ENCODE results near the gene KCNK10.
A peak's percentile ranks its signal among the peaks of the same experiment; 100 is the strongest.

KCNK10 gene

GRCh38 chr14:88212691-88213090, 110.4 kb downstream of the KCNK10 start:
- DNase-seq, result no peak

- DNase-seq, result no peak
Measured at GRCh38 chr14:88210426-88210825, 112.6 kb downstream of the KCNK10 start.

GRCh38 chr14:88209273-88209672, 113.8 kb downstream of the KCNK10 start:
- DNase-seq, result no peak

GRCh38 chr14:88208858-88209257, 114.2 kb downstream of the KCNK10 start:
- DNase-seq, result no peak

GRCh38 chr14:88204221-88204620, 118.8 kb downstream of the KCNK10 start:
- no peak for DNase-seq

- DNase-seq, result no peak
Measured at GRCh38 chr14:88203291-88203690, 119.8 kb downstream of the KCNK10 start.

- no peak for DNase-seq
Measured at GRCh38 chr14:88202286-88202685, 120.8 kb downstream of the KCNK10 start.

- DNase-seq, result no peak
Measured at GRCh38 chr14:88201851-88202250, 121.2 kb downstream of the KCNK10 start.

- no peak for DNase-seq
Measured at GRCh38 chr14:88199882-88200281, 123.2 kb downstream of the KCNK10 start.

- DNase-seq, result no peak
Measured at GRCh38 chr14:88198446-88198845, 124.6 kb downstream of the KCNK10 start.

- no peak for DNase-seq
Measured at GRCh38 chr14:88196925-88197324, 126.1 kb downstream of the KCNK10 start.

GRCh38 chr14:88196116-88196890, 126.8 kb downstream of the KCNK10 start:
- no peak for DNase-seq

- DNase-seq, result no peak
Measured at GRCh38 chr14:88195676-88196075, 127.4 kb downstream of the KCNK10 start.

GRCh38 chr14:88194531-88194930, 128.5 kb downstream of the KCNK10 start:
- DNase-seq, result no peak

GRCh38 chr14:88191605-88192004, 131.5 kb downstream of the KCNK10 start:
- DNase-seq, result no peak

- peak; percentile 45 for DNase-seq
Measured at GRCh38 chr14:88189417-88190191, 133.5 kb downstream of the KCNK10 start.

GRCh38 chr14:88188745-88189416, 134.2 kb downstream of the KCNK10 start:
- DNase-seq, result no peak

- DNase-seq, result no peak
Measured at GRCh38 chr14:88185843-88186242, 137.2 kb downstream of the KCNK10 start.

- DNase-seq, result no peak
Measured at GRCh38 chr14:88184956-88185355, 138.1 kb downstream of the KCNK10 start.

GRCh38 chr14:88181072-88181471, 142.0 kb downstream of the KCNK10 start:
- DNase-seq, result no peak

GRCh38 chr14:88179716-88180115, 143.4 kb downstream of the KCNK10 start:
- DNase-seq, result no peak

GRCh38 chr14:88170333-88170732, 152.7 kb downstream of the KCNK10 start:
- DNase-seq, result no peak

GRCh38 chr14:88168498-88169165, 154.4 kb downstream of the KCNK10 start:
- no peak for DNase-seq
